Activated naive CD8-positive, alpha-beta T cell treated with anti-CD3 and anti-CD28 coated beads, Interleukin-2, amount 50 U/mL, for 24 hours (primary cell): ENCODE measurements around the gene MIER2.

Experiments used
- ATAC-seq: fragments of 150-1000 bp; cut with Tn5 transposase; one replicate; pipeline ENCODE4 v1.10.0; 2021
- DNase-seq: peaks from one replicate; pipeline ENCODE4 v3.0.0; 2021
- H3K27ac Mint-ChIP-seq: one replicate; pipeline ENCODE4 v1.8.0; 2021; ENCODE audit warnings: mild to moderate bottlenecking, mixed read lengths
- H3K27me3 Mint-ChIP-seq: one replicate; pipeline ENCODE4 v1.8.0; 2021; ENCODE audit warnings: mixed read lengths
- H3K36me3 Mint-ChIP-seq: one replicate; pipeline ENCODE4 v1.8.0; 2021; ENCODE audit warnings: low read depth, mixed read lengths
- H3K4me1 Mint-ChIP-seq: one replicate; pipeline ENCODE4 v1.8.0; 2021; ENCODE audit warnings: mixed read lengths
- H3K4me3 Mint-ChIP-seq: one replicate; pipeline ENCODE4 v1.8.0; 2021; ENCODE audit warnings: mild to moderate bottlenecking, moderate library complexity, mixed read lengths
- H3K9me3 Mint-ChIP-seq: one replicate; pipeline ENCODE4 v1.8.0; 2021; ENCODE audit warnings: mixed read lengths

MIER2 gene

DNA sequence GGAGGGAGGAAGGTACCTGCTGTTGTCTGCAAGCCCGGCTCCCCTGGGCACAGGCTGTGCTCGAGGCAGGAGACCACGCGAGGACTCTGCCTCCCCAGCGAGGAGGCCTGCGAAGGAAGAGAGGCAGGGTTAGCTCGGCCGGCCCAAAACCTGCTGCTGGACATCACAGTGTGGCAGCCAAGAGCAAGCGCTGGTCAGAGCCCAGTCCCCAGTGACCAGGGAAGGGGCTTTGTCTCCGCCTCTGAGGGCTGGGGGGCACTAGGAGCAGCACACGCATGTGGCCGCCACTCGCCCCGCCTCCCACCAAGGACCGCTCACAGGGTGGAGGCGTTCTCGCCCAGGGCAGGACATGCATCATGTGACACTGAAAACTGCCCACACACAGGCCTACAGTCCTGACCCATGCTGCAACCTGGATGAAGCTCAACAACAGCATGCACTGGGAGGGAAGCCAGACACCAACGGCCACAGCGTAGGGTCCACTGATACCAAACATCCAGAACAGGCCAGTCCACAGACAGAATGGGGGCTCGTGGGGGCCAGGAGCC is 8.5 kb downstream of the MIER2 start:
- H3K4me3 Mint-ChIP-seq: no peak overlapping the region
- H3K9me3 Mint-ChIP-seq: peaks cover 4% of the 10 kb centered on the region
- ATAC-seq (no peak), DNase-seq (no peak)
- H3K36me3 Mint-ChIP-seq: peaks cover 33% of the 10 kb centered on the region
- H3K27ac Mint-ChIP-seq: no peak overlapping the region
- H3K4me1 Mint-ChIP-seq: peaks cover 28% of the 10 kb centered on the region
- no peaks in the 10 kb centered on the region for H3K27me3 Mint-ChIP-seq

DNA sequence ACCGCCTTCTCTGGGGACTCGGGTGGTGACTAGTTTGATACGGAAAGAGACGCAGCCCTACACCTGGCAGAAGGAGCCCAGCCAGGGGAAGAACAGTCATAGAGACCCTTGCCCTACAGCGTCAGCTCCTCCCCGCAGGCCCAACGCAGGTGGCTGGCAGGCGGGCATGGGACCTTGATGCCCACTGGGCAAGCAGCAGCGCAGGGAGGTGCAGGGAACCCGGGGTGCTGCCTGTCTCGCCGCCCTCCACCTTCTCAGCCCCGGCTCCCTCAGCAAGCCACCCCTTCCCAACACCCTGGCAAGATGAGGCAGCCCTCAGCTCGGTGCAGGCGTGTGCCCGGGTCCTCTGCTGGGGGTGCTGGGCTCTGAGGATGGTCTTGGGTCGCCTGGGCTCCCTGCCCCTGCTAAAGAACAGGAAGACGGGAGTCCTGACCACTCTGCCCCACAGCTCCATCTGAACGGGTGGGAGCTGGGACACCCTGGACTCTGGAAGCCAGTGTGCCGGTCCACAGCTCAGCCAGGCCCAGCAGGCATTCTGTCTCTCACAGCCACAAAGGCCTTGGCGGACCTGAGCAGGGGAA is 9.0 kb downstream of the MIER2 start:
- peaks cover 4% of the 10 kb centered on the region for H3K9me3 Mint-ChIP-seq
- peaks cover 37% of the 10 kb centered on the region for H3K36me3 Mint-ChIP-seq
- H3K4me3 Mint-ChIP-seq: no peak overlapping the region
- no peak overlapping the region for H3K27ac Mint-ChIP-seq
- no peaks in the 10 kb centered on the region for H3K27me3 Mint-ChIP-seq
- ATAC-seq (no peak), DNase-seq (no peak)
- peaks cover 25% of the 10 kb centered on the region for H3K4me1 Mint-ChIP-seq

DNA sequence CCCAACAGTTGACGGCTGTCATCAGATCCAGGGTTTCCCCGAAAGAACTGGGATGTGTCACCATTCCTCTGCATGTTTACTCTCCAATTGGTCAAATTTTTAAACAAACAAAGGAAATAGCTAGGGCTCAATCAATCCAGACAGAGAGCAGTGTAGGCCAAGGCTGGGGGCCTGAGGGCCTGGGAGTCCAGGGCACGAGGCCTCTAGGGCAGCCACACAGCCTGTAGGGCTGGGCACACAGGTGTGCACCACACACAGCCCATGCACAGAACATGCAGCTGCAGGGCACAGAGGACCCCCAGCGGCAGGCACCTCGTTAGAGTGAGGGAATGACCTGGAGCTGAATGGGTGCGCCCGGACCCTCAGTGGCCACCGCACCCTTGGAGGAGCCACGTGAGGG is 9.5 kb downstream of the MIER2 start:
- H3K4me1 Mint-ChIP-seq: peaks cover 20% of the 10 kb centered on the region
- DNase-seq: no peak
- H3K27ac Mint-ChIP-seq: no peak overlapping the region
- peaks cover 4% of the 10 kb centered on the region for H3K9me3 Mint-ChIP-seq
- peaks cover 37% of the 10 kb centered on the region for H3K36me3 Mint-ChIP-seq
- no peaks in the 10 kb centered on the region for H3K27me3 Mint-ChIP-seq
- no peak for ATAC-seq
- no peak overlapping the region for H3K4me3 Mint-ChIP-seq

DNA sequence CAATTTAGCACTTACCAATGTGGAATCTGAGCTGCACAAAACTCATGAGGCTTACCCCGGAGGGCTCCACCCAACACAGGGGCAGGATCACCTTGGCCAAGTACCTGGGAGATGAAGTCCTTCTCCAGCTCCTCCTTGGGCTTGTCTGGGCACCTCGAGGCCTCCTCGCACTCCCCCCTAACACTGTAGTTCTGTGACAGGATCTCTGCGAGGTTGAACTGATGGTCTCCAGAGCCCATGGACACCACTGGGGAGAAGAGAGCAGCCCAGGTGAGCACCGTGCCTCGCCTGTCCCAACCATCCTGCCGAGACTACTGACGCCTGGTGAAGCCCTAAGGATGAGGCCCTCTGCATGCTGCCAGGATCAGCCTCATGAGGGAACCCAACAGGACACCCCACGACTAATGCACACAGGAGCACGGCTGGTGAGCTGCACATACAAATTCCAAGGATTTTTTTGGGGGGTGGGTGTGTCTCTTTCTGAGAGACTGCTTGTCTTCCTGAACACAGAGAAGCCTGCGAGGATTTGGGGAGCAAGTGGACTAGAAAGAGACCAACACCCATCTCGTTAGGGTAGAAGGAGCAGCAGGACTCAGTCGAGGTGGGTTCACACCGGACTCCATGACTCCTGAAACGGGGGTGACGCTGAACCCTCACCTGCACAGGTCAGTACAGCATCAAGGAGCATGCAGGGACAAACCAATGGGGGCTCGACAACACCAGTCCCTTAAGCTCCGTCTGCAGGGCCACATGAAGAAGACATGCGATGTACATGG is 10.1 kb downstream of the MIER2 start:
- H3K9me3 Mint-ChIP-seq: peaks cover 1% of the 10 kb centered on the region
- peaks cover 14% of the 10 kb centered on the region for H3K4me1 Mint-ChIP-seq
- peaks cover 39% of the 10 kb centered on the region for H3K36me3 Mint-ChIP-seq
- H3K27ac Mint-ChIP-seq: no peak overlapping the region
- H3K4me3 Mint-ChIP-seq: no peak overlapping the region
- ATAC-seq (no peak), DNase-seq (no peak)
- H3K27me3 Mint-ChIP-seq: no peaks in the 10 kb centered on the region

DNA sequence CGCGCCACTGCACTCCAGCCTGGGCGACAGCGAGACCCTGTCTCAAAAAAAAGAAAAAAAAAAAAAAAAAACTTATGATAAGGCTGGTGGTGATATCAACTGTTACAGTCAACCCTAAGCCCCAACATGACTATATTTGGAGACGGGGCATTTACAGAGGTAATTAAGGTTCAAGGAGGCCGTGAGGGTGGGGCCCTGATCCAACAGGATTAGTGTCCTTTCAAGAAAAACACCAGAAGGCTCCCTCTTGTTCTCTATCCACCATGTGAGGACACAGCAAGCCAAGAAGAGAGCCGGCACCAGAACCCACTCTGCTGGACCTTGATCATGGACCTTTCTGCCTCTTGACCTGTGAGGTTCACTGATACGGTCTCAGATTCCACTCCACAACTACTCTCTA is 14.1 kb downstream of the MIER2 start:
- Mint-ChIP-seq H3K4me1 (no peaks in the 10 kb centered on the region), H3K36me3 (peaks cover 55% of the 10 kb centered on the region), H3K27ac (no peak overlapping the region)

DNA sequence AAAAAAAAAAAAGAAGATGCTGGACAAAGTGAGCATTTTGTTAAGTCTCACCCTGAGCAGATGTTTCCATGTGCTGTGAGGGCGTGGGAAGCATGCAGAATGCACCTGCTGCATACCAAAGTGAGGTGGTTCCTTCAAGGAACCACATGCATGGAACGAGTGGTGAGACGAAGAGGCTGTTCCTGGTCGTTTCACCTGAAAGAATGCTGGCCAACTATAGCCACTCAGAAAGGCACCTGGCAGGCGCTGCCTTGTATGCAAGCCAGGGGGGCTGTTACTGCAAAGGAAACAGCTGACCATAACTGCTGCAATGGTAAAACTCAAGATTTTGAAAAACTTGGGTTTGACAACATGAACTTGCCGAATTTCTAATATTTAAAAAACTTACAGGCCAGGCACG is 14.7 kb downstream of the MIER2 start:
- H3K4me3 Mint-ChIP-seq: no peak overlapping the region
- H3K27ac Mint-ChIP-seq: no peak overlapping the region
- no peaks in the 10 kb centered on the region for H3K4me1 Mint-ChIP-seq
- H3K9me3 Mint-ChIP-seq: peaks cover 9% of the 10 kb centered on the region
- no peaks in the 10 kb centered on the region for H3K27me3 Mint-ChIP-seq
- peaks cover 55% of the 10 kb centered on the region for H3K36me3 Mint-ChIP-seq
- DNase-seq: no peak
- ATAC-seq: no peak

More for the DNA sequence above, 14.1 kb downstream of the MIER2 start:
- H3K4me3 Mint-ChIP-seq: no peak overlapping the region
- ATAC-seq (no peak), DNase-seq (no peak)
- peaks cover 9% of the 10 kb centered on the region for H3K9me3 Mint-ChIP-seq
- H3K27me3 Mint-ChIP-seq: no peaks in the 10 kb centered on the region

DNA sequence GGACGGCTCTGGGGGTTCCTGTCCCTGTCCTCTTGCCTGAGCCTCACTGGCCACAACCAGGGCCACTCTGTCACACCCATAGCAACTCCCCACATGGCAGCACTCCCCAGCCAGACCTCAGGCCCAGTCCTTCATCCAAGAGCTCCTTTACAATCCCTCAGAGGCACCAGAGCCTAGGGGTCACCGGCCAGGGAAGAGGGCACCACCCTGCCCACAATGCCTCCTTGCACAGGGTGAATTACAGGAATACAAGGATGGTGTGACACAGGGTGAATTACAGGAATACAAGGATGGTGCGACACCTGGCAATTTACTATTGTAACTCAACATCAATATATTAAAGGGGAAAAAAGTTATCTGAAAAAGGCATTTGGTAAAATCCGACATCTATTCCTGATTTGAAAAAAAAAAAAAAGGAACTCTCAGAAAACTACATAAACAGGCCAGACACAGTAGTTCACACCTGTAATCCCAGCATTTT is 16.5 kb downstream of the MIER2 start:
- H3K4me1 Mint-ChIP-seq: no peaks in the 10 kb centered on the region
- H3K36me3 Mint-ChIP-seq: peaks cover 51% of the 10 kb centered on the region
- H3K27me3 Mint-ChIP-seq: no peaks in the 10 kb centered on the region
- no peak for ATAC-seq
- peaks cover 9% of the 10 kb centered on the region for H3K9me3 Mint-ChIP-seq
- no peak for DNase-seq
- no peak overlapping the region for H3K4me3 Mint-ChIP-seq
- no peak overlapping the region for H3K27ac Mint-ChIP-seq

DNA sequence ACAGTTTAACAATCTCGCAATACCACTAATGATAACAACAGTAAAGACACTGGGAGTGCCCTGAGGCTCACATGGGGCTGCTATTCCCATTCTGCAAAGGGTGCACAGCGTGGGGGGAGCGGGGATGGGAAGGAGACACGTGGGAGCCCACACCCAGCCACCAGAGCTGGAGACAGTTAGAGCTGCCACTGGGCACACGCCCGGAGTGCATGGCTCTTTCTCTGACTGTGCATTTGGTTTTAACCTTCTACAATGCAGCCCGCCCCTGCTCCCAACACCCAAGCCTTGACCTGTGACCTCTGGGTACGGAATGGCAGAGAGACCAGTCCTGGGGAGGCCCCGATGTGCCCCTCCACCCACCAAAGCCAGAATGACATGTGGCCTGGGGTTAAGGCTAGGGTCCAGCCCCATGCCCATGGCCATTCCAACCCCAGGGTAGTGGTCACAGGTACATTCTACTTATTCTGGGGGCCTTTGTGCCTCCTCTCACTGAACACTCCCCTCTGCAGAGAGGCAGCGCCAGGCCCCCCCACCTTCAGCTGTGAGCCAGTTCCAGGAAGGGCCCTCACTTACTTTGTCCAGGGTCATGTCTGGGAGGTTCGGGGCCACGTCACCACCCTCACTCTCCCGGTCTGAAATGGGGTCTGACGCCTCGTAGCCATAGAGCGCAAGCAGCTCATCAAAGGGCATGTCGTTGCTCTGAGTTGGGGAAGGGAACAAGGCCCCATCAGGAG is 17.1 kb downstream of the MIER2 start:
- DNase-seq (no peak), ATAC-seq (no peak)
- H3K36me3 Mint-ChIP-seq: peaks cover 51% of the 10 kb centered on the region
- H3K27me3 Mint-ChIP-seq: no peaks in the 10 kb centered on the region
- no peak overlapping the region for H3K27ac Mint-ChIP-seq
- H3K4me3 Mint-ChIP-seq: no peak overlapping the region
- H3K9me3 Mint-ChIP-seq: peaks cover 9% of the 10 kb centered on the region
- H3K4me1 Mint-ChIP-seq: no peaks in the 10 kb centered on the region

DNA sequence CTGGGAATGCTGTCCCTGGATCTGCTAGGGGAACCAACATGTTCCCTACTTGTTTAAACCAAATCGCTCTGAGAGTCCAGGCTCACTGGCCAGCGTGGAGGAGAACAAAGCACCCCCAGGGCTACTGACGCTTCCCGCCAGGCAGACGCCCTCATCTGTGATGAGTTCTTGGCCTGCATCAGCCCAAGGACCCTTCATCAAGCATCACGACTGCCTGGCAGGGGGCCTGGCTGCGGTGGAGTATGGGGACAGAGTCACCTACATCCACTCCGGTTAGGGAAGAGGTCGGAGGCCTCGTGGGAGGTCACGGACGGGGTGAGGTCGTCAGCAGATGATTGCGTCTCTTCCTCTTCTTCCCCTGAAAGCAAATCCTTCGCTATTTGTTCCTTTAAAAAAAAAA is 17.7 kb downstream of the MIER2 start:
- DNase-seq (no peak), ATAC-seq (no peak)
- Mint-ChIP-seq H3K4me1 (no peaks in the 10 kb centered on the region), H3K4me3 (no peak overlapping the region), H3K9me3 (peaks cover 9% of the 10 kb centered on the region), H3K27ac (no peak overlapping the region), H3K36me3 (peaks cover 51% of the 10 kb centered on the region), H3K27me3 (no peaks in the 10 kb centered on the region)

DNA sequence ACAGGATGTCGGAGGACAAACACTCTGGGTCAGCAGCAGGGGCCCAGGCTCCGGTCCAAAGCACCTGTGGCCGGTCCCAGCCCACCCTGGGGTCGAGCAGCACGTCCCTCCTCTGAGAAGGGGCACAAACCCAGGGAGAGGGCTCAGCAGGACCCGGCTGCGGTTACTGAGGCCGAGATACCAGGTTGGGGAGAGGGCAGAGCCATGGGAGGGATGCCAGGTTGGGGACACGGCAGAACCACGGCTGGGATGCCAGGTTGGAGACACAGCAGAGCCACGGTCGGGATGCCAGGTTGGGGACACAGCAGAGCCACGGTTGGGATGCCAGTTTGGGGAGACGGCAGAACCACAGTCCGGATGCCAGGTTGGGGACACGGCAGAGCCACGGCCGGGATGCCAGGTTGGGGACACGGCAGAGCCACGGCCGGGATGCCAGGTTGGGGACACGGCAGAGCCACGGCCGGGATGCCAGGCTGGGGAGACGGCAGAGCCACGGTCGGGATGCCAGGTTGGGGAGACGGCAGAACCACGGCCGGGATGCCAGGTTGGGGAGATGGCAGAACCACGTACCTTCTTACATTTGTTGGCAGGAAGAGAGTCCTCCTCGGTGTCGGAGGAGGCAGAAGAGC is 18.5 kb downstream of the MIER2 start:
- H3K4me1 Mint-ChIP-seq: no peaks in the 10 kb centered on the region
- H3K4me3 Mint-ChIP-seq: no peak overlapping the region
- peaks cover 48% of the 10 kb centered on the region for H3K36me3 Mint-ChIP-seq
- H3K27me3 Mint-ChIP-seq: no peaks in the 10 kb centered on the region
- no peak overlapping the region for H3K27ac Mint-ChIP-seq
- DNase-seq: no peak
- ATAC-seq: no peak
- peaks cover 9% of the 10 kb centered on the region for H3K9me3 Mint-ChIP-seq

DNA sequence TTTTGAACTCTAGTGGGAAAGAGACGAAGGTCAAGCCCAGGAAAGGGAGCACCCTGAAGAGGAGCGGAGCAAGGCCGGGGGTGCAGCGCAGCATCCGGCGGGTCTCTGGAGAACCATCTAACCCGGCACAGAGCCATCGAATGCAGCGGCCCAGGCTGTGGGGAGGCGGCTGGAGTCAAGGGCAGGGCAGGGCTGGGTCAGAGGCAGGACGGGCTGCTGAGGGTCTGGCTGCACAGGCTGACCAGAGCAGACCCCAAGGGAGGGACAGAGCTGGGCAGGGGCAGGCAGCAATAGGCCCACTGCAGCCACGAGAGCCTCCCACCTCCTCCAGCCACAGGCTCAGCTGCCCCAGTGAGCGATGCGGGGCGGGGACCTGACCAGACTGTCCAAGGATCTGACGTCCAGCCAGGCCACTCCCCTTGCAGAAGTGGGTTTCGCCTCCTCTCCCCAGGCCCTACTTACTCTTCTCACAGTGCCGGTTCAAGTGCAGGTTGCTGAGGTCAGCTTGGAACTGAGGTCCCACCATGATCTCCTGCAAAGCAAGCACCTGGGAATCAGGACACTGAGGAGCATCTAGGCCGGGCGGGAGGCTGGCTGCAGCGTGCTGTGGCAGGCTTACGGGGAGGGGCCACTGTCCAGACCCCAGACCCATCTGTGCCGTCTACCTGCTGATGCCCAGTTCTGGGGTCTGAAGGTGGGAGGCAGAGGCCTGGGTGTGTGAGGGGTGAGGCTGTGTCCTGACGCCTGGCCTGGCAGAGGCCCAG is 19.2 kb downstream of the MIER2 start:
- ATAC-seq: no peak
- DNase-seq: no peak
- H3K27me3 Mint-ChIP-seq: no peaks in the 10 kb centered on the region
- peaks cover 47% of the 10 kb centered on the region for H3K36me3 Mint-ChIP-seq
- H3K27ac Mint-ChIP-seq: no peak overlapping the region
- H3K4me3 Mint-ChIP-seq: no peak overlapping the region
- no peaks in the 10 kb centered on the region for H3K4me1 Mint-ChIP-seq
- H3K9me3 Mint-ChIP-seq: peaks cover 9% of the 10 kb centered on the region

DNA sequence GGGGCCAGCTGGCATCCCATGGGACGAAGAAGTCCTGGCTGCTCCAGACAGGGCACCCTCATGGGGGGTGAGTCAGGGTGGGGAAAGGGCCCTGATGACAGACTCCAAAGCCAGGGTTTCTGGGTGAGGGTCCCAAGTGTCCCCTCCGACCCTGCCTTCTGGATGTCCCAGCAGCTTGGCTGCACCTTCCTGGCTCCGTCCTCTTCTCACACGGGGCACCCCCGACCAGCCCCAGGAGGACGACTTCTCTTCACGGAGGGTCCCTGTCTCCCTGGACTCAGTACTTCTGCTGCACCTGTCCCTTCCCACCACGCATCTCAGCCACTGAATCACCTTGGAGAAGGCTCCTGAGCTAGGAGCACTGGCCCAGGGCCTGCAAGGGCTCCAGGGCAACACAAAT is 19.9 kb downstream of the MIER2 start:
- H3K36me3 Mint-ChIP-seq: peaks cover 46% of the 10 kb centered on the region

DNA sequence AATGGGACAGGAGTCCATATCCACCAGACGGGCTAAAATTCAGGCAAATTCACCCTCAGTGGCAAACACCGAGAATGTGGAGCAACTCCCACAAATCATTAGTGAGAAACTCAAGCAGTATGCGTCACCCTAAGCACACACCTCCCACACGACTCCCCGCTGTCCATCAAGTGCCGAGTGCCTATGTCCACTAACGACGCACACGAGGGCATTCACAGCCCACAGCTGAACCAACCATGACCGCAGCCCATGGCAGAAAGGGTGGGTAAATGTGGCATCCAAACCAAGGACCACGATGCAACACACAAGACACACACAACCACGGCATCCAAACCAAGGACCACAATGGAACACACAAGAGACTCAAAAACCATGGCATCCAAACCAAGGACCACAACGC is 22.0 kb downstream of the MIER2 start:
- Mint-ChIP-seq H3K36me3 (peaks cover 38% of the 10 kb centered on the region), H3K4me1 (no peaks in the 10 kb centered on the region), H3K27ac (no peak overlapping the region), H3K27me3 (no peaks in the 10 kb centered on the region), H3K9me3 (no peaks in the 10 kb centered on the region), H3K4me3 (no peak overlapping the region)
- DNase-seq (no peak), ATAC-seq (no peak)

More for the DNA sequence above, 19.9 kb downstream of the MIER2 start:
- Mint-ChIP-seq H3K27ac (no peak overlapping the region), H3K27me3 (no peaks in the 10 kb centered on the region), H3K9me3 (peaks cover 9% of the 10 kb centered on the region), H3K4me1 (no peaks in the 10 kb centered on the region), H3K4me3 (no peak overlapping the region)
- ATAC-seq (no peak), DNase-seq (no peak)

DNA sequence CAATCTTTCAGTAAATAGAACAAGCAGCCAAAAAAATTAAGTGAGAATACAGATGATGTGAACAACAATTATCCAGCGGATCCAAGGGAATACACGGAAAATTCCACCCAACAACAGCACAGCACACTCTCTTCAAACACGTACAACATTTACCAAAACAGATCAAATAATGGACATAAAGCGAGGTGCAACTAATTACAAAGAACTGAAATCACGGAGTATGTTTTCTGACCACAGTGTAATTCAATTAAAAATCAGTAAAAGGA is 26.2 kb downstream of the MIER2 start:
- DNase-seq (no peak), ATAC-seq (no peak)
- H3K36me3 Mint-ChIP-seq: peaks cover 36% of the 10 kb centered on the region
- no peaks in the 10 kb centered on the region for H3K9me3 Mint-ChIP-seq
- no peaks in the 10 kb centered on the region for H3K4me1 Mint-ChIP-seq
- no peak overlapping the region for H3K4me3 Mint-ChIP-seq
- no peaks in the 10 kb centered on the region for H3K27me3 Mint-ChIP-seq
- H3K27ac Mint-ChIP-seq: no peak overlapping the region
